CD4-positive, alpha-beta T cell (primary cell): Measurements from ENCODE around the gene CRAMP1. TPM values are rescaled to one million over a fixed set of nuclear protein-coding genes. Genes with fewer than 3 reads are reported as not detected.

Experiments
- ATAC-seq: fragments of 200-7000 bp; cut with Tn5 transposase; one replicate; pipeline ENCODE4 v1.10.0; 2022; ENCODE audit warnings: mild to moderate bottlenecking; ENCODE audit not compliant: poor library complexity
- CTCF ChIA-PET: fragments of 350-600 bp; sonication (Branson Sonifier 250); formaldehyde crosslinking; loops from one replicate; lab custom pipeline; 2021; ENCODE audit warnings: antibody characterized with exemption, inconsistent platforms; lab: Charles Lee
- POLR2A ChIA-PET: fragments of 350-600 bp; sonication (Branson Sonifier 250); formaldehyde crosslinking; loops from one replicate; lab custom pipeline; 2021; ENCODE audit warnings: antibody characterized with exemption, inconsistent platforms; lab: Charles Lee
- DNase-seq, 14 experiments: peaks; one replicate each; pipeline ENCODE4 v3.0.0-alpha.2; 2013 to 2020; ENCODE audit warnings: mixed read lengths in 2 of 14
- H3K27ac ChIP-seq, 2 donors: one replicate each; pipeline versions ENCODE4 v1.5.1 to v1.7.0; 2013; ENCODE audit warnings: low read length in 2 of 2, low read depth in 1 of 2, mild to moderate bottlenecking in 1 of 2
- H3K27me3 ChIP-seq, 2 experiments: 1 replicate in 1 of 2; 2 replicates in 1 of 2; pipeline versions ENCODE4 v1.6.1 to v1.7.0; 2013; ENCODE audit warnings: low read length in 2 of 2, control low read depth in 1 of 2, mild to moderate bottlenecking in 1 of 2, moderate library complexity in 1 of 2; ENCODE audit not compliant: insufficient read depth in 2 of 2, control insufficient read depth in 1 of 2
- H3K36me3 ChIP-seq: one replicate; pipeline ENCODE4 v1.6.1; 2013; ENCODE audit warnings: low read length, control low read depth; ENCODE audit not compliant: insufficient read depth
- H3K4me1 ChIP-seq: one replicate; pipeline ENCODE4 v1.6.1; 2013; ENCODE audit warnings: low read length, control low read depth; ENCODE audit not compliant: insufficient read depth
- H3K4me3 ChIP-seq: one replicate; pipeline ENCODE4 v1.5.1; 2013; ENCODE audit warnings: mild to moderate bottlenecking, low read length, moderate library complexity
- H3K9me3 ChIP-seq, 2 experiments: 1 replicate in 1 of 2; 2 replicates in 1 of 2; pipeline versions ENCODE4 v1.6.1 to v1.7.0; 2013; ENCODE audit warnings: low read length in 2 of 2, mild to moderate bottlenecking in 2 of 2, control low read depth in 1 of 2, moderate library complexity in 1 of 2; ENCODE audit not compliant: control insufficient read depth in 1 of 2, insufficient read depth in 1 of 2
- H3K27ac Mint-ChIP-seq: one replicate; pipeline ENCODE4 v1.8.0; 2020; ENCODE audit warnings: mixed read lengths
- H3K27me3 Mint-ChIP-seq: one replicate; pipeline ENCODE4 v1.8.0; 2021; ENCODE audit warnings: mixed read lengths
- H3K36me3 Mint-ChIP-seq: one replicate; pipeline ENCODE4 v1.8.0; 2021; ENCODE audit warnings: low read depth, mixed read lengths
- H3K4me1 Mint-ChIP-seq: one replicate; pipeline ENCODE4 v1.8.0; 2021; ENCODE audit warnings: low read depth, mixed read lengths
- H3K4me3 Mint-ChIP-seq: one replicate; pipeline ENCODE4 v1.8.0; 2020; ENCODE audit warnings: mild to moderate bottlenecking, mixed read lengths
- H3K9me3 Mint-ChIP-seq: one replicate; pipeline ENCODE4 v1.8.0; 2020; ENCODE audit warnings: mixed read lengths
- intact Hi-C, 2 experiments: fragments of 100-400 bp; cut with DNase I in 1 of 2; cut with micrococcal nuclease in 1 of 2; formaldehyde crosslinking; loops; one replicate each; pipeline versions ENCODE4 v1.15.1 to v1.9.0; 2023 to 2025; cut with DNase I, micrococcal nuclease
- total RNA-seq, 174 experiments: library from RNA in 2 of 174; stranded (reverse) in 2 of 174; gene quantifications; one replicate each; pipeline ENCODE4 v1.2.3 and lab custom pipeline; 2021 to 2026
- TF ChIP-seq, protein P1 (sequence below): fragments of 200-600 bp; IDR thresholded peaks from one replicate; pipeline ENCODE4 v1.8.0; 2022; ENCODE audit warnings: antibody characterized with exemption, mild to moderate bottlenecking

The CRAMP1 gene
- total RNA-seq, 2 experiments from 2014 or later: 14.1 to 15.2 TPM

DNA sequence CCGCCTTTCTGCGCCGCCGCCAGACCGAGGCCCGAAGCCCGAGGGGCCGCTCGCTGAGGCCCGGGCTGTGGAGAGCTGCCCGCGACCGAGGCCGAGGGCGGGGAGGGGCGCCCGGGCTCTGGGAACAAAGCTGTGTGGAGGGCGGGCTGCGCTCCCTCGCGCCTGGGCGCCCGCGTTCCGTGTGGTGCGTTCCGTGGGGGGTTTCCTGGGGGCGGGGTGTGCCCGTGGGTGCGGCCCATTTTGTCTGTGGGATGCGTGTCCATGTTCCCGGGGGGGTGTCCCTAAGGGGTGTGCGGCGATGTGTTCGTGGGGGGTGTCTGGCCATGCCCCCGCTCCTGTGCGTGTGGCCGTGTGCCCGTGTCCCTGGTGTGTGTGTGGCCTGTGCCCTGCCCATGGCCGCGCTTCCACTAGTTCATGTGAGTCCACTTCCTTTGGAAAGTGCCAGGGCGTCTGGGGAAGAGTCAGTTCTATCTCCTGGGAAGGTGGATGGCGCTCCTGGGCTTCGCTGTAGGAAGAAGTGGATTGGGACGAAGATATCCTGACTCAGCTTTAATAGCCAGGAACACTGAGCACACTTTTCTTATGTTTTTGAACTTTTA, 66.4 kb downstream of the CRAMP1 start:
- peaks cover 25% of the 10 kb centered on the region for H3K4me1 ChIP-seq
- Mint-ChIP-seq H3K4me3 (peak overlapping the region; percentile 90), H3K36me3 (peaks cover 22% of the 10 kb centered on the region), H3K4me1 (peaks cover 34% of the 10 kb centered on the region), H3K9me3 (no peaks in the 10 kb centered on the region), H3K27me3 (no peaks in the 10 kb centered on the region), H3K27ac (peak overlapping the region; percentile 71)
- ATAC-seq (peak; percentile 23), DNase-seq (peak; percentile 7 to 79 (median 38))
- ChIA-PET POLR2A (interaction anchor here (0.5 to 2.6 kb wide), 13 partner anchors 13 to 1326 kb away, joined by 3 to 67 read pairs (median 5); partner anchors contain the start of genes CRAMP1, IFT140, MAPK8IP3 and NUBP2), CTCF (interaction anchor here (0.8 to 3.5 kb wide), 3 partner anchors 12 to 45 kb away, joined by 3 to 39 read pairs (median 4); partner anchors contain the start of gene MAPK8IP3)
- H3K9me3 ChIP-seq: no peaks in the 10 kb centered on the region
- TF ChIP-seq, protein P1, sequence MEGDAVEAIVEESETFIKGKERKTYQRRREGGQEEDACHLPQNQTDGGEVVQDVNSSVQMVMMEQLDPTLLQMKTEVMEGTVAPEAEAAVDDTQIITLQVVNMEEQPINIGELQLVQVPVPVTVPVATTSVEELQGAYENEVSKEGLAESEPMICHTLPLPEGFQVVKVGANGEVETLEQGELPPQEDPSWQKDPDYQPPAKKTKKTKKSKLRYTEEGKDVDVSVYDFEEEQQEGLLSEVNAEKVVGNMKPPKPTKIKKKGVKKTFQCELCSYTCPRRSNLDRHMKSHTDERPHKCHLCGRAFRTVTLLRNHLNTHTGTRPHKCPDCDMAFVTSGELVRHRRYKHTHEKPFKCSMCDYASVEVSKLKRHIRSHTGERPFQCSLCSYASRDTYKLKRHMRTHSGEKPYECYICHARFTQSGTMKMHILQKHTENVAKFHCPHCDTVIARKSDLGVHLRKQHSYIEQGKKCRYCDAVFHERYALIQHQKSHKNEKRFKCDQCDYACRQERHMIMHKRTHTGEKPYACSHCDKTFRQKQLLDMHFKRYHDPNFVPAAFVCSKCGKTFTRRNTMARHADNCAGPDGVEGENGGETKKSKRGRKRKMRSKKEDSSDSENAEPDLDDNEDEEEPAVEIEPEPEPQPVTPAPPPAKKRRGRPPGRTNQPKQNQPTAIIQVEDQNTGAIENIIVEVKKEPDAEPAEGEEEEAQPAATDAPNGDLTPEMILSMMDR: no peak
- peak overlapping the region in 1 of 2 donors; percentile 61 for H3K27ac ChIP-seq
- intact Hi-C loops: loop anchor here (1.0 to 5.0 kb wide), 6 partner anchors 26 to 266 kb away; partner anchors contain the start of genes CRAMP1 (in 2 of the 2), IFT140 (in 2 of the 2), EME2 (in 1 of the 2) and MRPS34 (in 1 of the 2)
- peak overlapping the region; percentile 66 for H3K4me3 ChIP-seq
- no peaks in the 10 kb centered on the region for H3K27me3 ChIP-seq
- H3K36me3 ChIP-seq: peaks cover 28% of the 10 kb centered on the region

DNA sequence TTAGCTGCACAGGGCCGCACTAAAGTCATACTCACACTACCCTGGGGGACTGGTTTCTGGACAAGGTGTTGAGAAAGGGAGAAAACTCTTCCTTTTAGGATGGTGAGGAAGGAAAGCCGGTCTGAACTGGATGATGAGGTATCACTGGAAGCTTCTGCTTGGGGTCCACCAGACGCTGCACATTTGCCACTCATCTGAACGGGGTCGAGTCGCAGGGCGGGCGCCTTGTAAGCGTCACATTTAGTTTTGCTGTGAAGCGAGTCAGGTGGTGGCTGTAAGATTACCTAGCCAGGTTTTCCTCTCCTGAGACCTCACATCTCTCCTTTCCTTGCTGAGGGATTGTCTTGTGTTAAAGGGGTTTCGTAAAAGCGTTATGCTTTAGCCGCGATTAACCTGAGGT, 68.2 kb downstream of the CRAMP1 start:
- H3K4me1 ChIP-seq: peaks cover 25% of the 10 kb centered on the region
- ChIA-PET POLR2A (no interaction called here), CTCF (interaction anchor here (1.0 kb wide), 1 partner anchor 25 kb away, joined by 3 read pairs; no protein-coding TSS in a partner anchor)
- H3K27ac ChIP-seq: no peak overlapping the region
- ATAC-seq: no peak
- Mint-ChIP-seq H3K4me3 (peak overlapping the region; percentile 51), H3K27me3 (no peaks in the 10 kb centered on the region), H3K27ac (no peak overlapping the region), H3K4me1 (peaks cover 37% of the 10 kb centered on the region), H3K36me3 (peaks cover 14% of the 10 kb centered on the region), H3K9me3 (no peaks in the 10 kb centered on the region)
- H3K9me3 ChIP-seq: no peaks in the 10 kb centered on the region
- H3K27me3 ChIP-seq: no peaks in the 10 kb centered on the region
- no peak overlapping the region for H3K4me3 ChIP-seq
- intact Hi-C loops: no loop called here
- no peak for DNase-seq
- TF ChIP-seq, protein P1: no peak
- peaks cover 20% of the 10 kb centered on the region for H3K36me3 ChIP-seq

DNA sequence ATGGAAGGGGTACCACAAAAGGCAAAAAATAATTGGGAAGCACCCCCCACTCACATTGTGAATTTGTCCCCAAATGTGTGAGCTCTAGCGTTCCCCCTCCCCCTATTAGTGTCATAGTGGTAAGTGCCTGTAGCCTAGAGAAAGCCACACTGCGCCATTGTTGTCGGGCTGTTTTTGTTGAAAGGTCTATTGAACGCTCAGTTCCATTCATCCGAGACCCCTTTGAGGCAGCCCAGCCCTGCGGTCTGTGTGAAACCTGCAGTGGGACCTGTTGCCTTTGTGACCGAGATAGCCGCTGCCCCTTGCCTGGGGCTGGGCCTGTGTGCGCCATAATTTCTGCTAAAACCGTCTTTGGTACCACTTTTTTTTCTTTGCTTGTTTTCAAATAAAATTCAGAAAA, 68.9 kb downstream of the CRAMP1 start:
- no peak overlapping the region for H3K27ac ChIP-seq
- TF ChIP-seq, protein P1: no peak
- Mint-ChIP-seq H3K9me3 (no peaks in the 10 kb centered on the region), H3K36me3 (peaks cover 17% of the 10 kb centered on the region), H3K4me1 (peaks cover 37% of the 10 kb centered on the region), H3K27ac (no peak overlapping the region), H3K4me3 (peak overlapping the region; percentile 51), H3K27me3 (no peaks in the 10 kb centered on the region)
- H3K4me1 ChIP-seq: peaks cover 25% of the 10 kb centered on the region
- no peaks in the 10 kb centered on the region for H3K9me3 ChIP-seq
- CTCF ChIA-PET: interaction anchor here (1.0 kb wide), 1 partner anchor 24 kb away, joined by 3 read pairs; no protein-coding TSS in a partner anchor
- intact Hi-C loops: no loop called here
- H3K4me3 ChIP-seq: no peak overlapping the region
- POLR2A ChIA-PET: no interaction called here
- no peak for DNase-seq
- no peak for ATAC-seq
- H3K27me3 ChIP-seq: no peaks in the 10 kb centered on the region
- peaks cover 18% of the 10 kb centered on the region for H3K36me3 ChIP-seq
